H1 (cell line): Measurements from ENCODE around the gene STK32C. TPM values are rescaled to one million over a fixed set of nuclear protein-coding genes. Genes with fewer than 3 reads are reported as not detected.

Experiments used
- CHD2 ChIP-seq: IDR thresholded peaks from 2 replicates; pipeline ENCODE4 v1.6.1; 2012; ENCODE audit warnings: low read length, improper control_type of control experiment
- TCF12 ChIP-seq: IDR thresholded peaks from 2 replicates; pipeline ENCODE4 v1.6.1; 2011; ENCODE audit warnings: low read depth, mild to moderate bottlenecking, low read length
- polyA plus RNA-seq, 7 experiments: library from polyadenylated mRNA; depleted of rRNA in 3 of 7; stranded (reverse) in 5 of 7; unstranded in 2 of 7; fragments of >200 nt in 5 of 7; fragments of 200-250 nt in 2 of 7; gene quantifications; 1 replicate in 5 of 7; 2 replicates in 1 of 7; 4 replicates in 1 of 7; pipeline versions ENCODE4 v1.2.1 to v1.2.3, GENCODE V29; 2011 to 2013; ENCODE audit warnings: missing spikeins in 2 of 7, mixed read lengths in 2 of 7
- total RNA-seq: library from RNA; stranded (reverse); fragmentation: NEBNext Ultra II Directional; extraction: Animal tissue kit (Norgen Biotek cat#: 25700); gene quantifications from 2 replicates; pipeline ENCODE4 v1.2.1, GENCODE V29; 2021

Gene STK32C
- total and polyA plus RNA-seq, 2 of the 8 experiments (the other 6 are each of a cell fraction or from before 2014, with no cell fraction given): 10.6 to 15.6 TPM

- TF ChIP-seq CHD2 (no peak), TCF12 (no peak)
Observed at GRCh38 chr10:132322586-132323048, 14.9 kb upstream of the STK32C start (continued).
